Upper lobe of left lung (tissue), 6 donors: ENCODE results near the gene QPCTL. TPM values are rescaled to one million over a fixed set of nuclear protein-coding genes. Genes with fewer than 3 reads are reported as not detected.

Experiments used
- ATAC-seq, 2 donors: fragments of 200-7000 bp; cut with Tn5 transposase; one replicate each; pipeline ENCODE4 v1.9.1; 2022; ENCODE audit warnings: mild to moderate bottlenecking in 2 of 2, moderate library complexity in 2 of 2; ENCODE audit not compliant: low FRiP score in 2 of 2
- DNase-seq, 2 donors: peaks; one replicate each; pipeline ENCODE4 v3.0.0-alpha.2; 2019 to 2020
- H3K27ac ChIP-seq, 4 donors: fragments of 200-600 bp; sonication (generic); one replicate each; pipeline ENCODE4 v1.5.1; 2016 to 2019
- H3K27me3 ChIP-seq, 4 donors: fragments of 200-600 bp; sonication (generic); one replicate each; pipeline ENCODE4 v1.5.1; 2017 to 2019
- H3K36me3 ChIP-seq, 4 donors: fragments of 200-600 bp; sonication (generic); one replicate each; pipeline ENCODE4 v1.5.1; 2016 to 2019
- H3K4me1 ChIP-seq, 4 donors: fragments of 200-600 bp; sonication (generic); one replicate each; pipeline ENCODE4 v1.5.1; 2018 to 2019
- H3K4me3 ChIP-seq, 4 donors: fragments of 200-600 bp; sonication (generic); one replicate each; pipeline ENCODE4 v1.5.1; 2017 to 2019; ENCODE audit warnings: mild to moderate bottlenecking in 2 of 4, moderate library complexity in 1 of 4
- H3K9me3 ChIP-seq, 4 donors: fragments of 200-600 bp; sonication (generic); one replicate each; pipeline ENCODE4 v1.5.1; 2018 to 2019
- CTCF ChIP-seq, 6 experiments: fragments of 450-650 bp in 4 of 6; fragments of 200-600 bp in 2 of 6; sonication (generic) in 2 of 6; IDR thresholded peaks; one replicate each; pipeline ENCODE4 v1.5.1; 2016 to 2019; ENCODE audit warnings: antibody characterized with exemption in 6 of 6
- EP300 ChIP-seq, 4 donors: sonication (generic); formaldehyde crosslinking; IDR thresholded peaks; one replicate each; pipeline ENCODE4 v1.5.1; 2017; ENCODE audit warnings: antibody characterized with exemption in 4 of 4, control low read depth in 2 of 4
- POLR2A ChIP-seq, 4 donors: fragments of 450-650 bp; IDR thresholded peaks; one replicate each; pipeline ENCODE4 v1.5.1; 2016 to 2017; ENCODE audit warnings: antibody characterized with exemption in 4 of 4, mild to moderate bottlenecking in 2 of 4
- POLR2AphosphoS5 ChIP-seq, 2 donors: sonication (generic); formaldehyde crosslinking; IDR thresholded peaks; one replicate each; pipeline ENCODE4 v1.5.1; 2017; ENCODE audit warnings: antibody characterized with exemption in 2 of 2
- WGBS, 2 donors: methylation state at CpG; one replicate each; pipeline ENCODE4 v1.1.5; 2017 to 2018; 5-methylcytosine and 5-hydroxymethylcytosine counted together
- total RNA-seq, 6 donors: library from RNA; depleted of rRNA in 4 of 6; stranded (reverse); fragments of >200 nt in 4 of 6; gene quantifications; one replicate each; pipeline versions ENCODE4 v1.1.0 to v1.2.1, GENCODE V29; 2016 to 2021
- donor health status: DM: no; HTN: no; CAD: no; lungs with moderate emphysema.
- donor health status: DM: no; HTN: yes; CAD: no; lungs with severe emphysema.

QPCTL gene
- total RNA-seq, 6 donors from 2014 or later = 7.1 to 18.3 (median 10.1) TPM

- Histone ChIP-seq H3K27ac (no peak within 1 kb of the TSS), H3K4me3 (no peak within 1 kb of the TSS), H3K36me3 (no peaks in the 10 kb centered on the region), H3K4me1 (peaks cover 13 to 21% (median 15%) of the 10 kb centered on the region in 4 donors), H3K27me3 (no peaks in the 10 kb centered on the region), H3K9me3 (no peaks in the 10 kb centered on the region)
- TF ChIP-seq CTCF (IDR thresholded peaks at IDR 0.05) (no peak), POLR2A (IDR thresholded peaks at IDR 0.05) (no peak), POLR2AphosphoS5 (IDR thresholded peaks at IDR 0.05) (no peak), EP300 (IDR thresholded peaks at IDR 0.05) (no peak)
- ATAC-seq (no peak), DNase-seq (peak in 1 of 2 donors; percentile 85)
- 93% methylated on average over 55 to 59 of the region's 59 CpGs for WGBS, 2 donors
These were observed 40.8 kb downstream of the QPCTL start, which contains the start of gene MEIOSIN for GRCh38 chr19:45733160-45733810. Gene MEIOSIN (plus strand): TSS chr19:45733439. CDS start chr19:45735377, 1,938 bp downstream.

GRCh38 chr19:45739498-45740439, 47.3 kb downstream of the QPCTL start:
- no peaks in the 10 kb centered on the region for H3K9me3 ChIP-seq
- no peaks in the 10 kb centered on the region for H3K4me1 ChIP-seq
- H3K27me3 ChIP-seq = no peaks in the 10 kb centered on the region
- 72 to 77% methylated on average over 10 of the region's 10 CpGs for WGBS, 2 donors
- no peak for TF ChIP-seq EP300 (IDR thresholded peaks at IDR 0.05)
- no peak for TF ChIP-seq POLR2AphosphoS5 (IDR thresholded peaks at IDR 0.05)
- TF ChIP-seq CTCF (IDR thresholded peaks at IDR 0.05) = no peak
- no peak for TF ChIP-seq POLR2A (IDR thresholded peaks at IDR 0.05)
- H3K36me3 ChIP-seq = no peaks in the 10 kb centered on the region
- no peak for DNase-seq
- no peak for ATAC-seq
- H3K4me3 ChIP-seq = no peak overlapping the region
- no peak overlapping the region for H3K27ac ChIP-seq

- Histone ChIP-seq H3K27me3 (no peaks in the 10 kb centered on the region), H3K27ac (no peak overlapping the region), H3K4me3 (no peak overlapping the region), H3K36me3 (no peaks in the 10 kb centered on the region), H3K4me1 (no peaks in the 10 kb centered on the region), H3K9me3 (no peaks in the 10 kb centered on the region)
- no peak for TF ChIP-seq POLR2A (IDR thresholded peaks at IDR 0.05)
- no peak for TF ChIP-seq POLR2AphosphoS5 (IDR thresholded peaks at IDR 0.05)
- no peak for TF ChIP-seq CTCF (IDR thresholded peaks at IDR 0.05)
- no peak for TF ChIP-seq EP300 (IDR thresholded peaks at IDR 0.05)
- WGBS, 2 donors = 59 to 73% methylated on average over 4 of the region's 4 CpGs
- ATAC-seq (no peak), DNase-seq (no peak)
These were observed 50.5 kb downstream of the QPCTL start for GRCh38 chr19:45742969-45743368.

GRCh38 chr19:45745606-45746005, 53.1 kb downstream of the QPCTL start:
- Histone ChIP-seq H3K4me1 (no peaks in the 10 kb centered on the region), H3K9me3 (no peaks in the 10 kb centered on the region), H3K36me3 (no peaks in the 10 kb centered on the region), H3K27me3 (no peaks in the 10 kb centered on the region), H3K4me3 (no peak overlapping the region), H3K27ac (no peak overlapping the region)
- TF ChIP-seq CTCF (IDR thresholded peaks at IDR 0.05) = no peak
- TF ChIP-seq POLR2A (IDR thresholded peaks at IDR 0.05) = no peak
- no peak for TF ChIP-seq POLR2AphosphoS5 (IDR thresholded peaks at IDR 0.05)
- no peak for TF ChIP-seq EP300 (IDR thresholded peaks at IDR 0.05)
- DNase-seq = no peak
- 90 to 92% methylated on average over 6 of the region's 6 CpGs for WGBS, 2 donors
- ATAC-seq = no peak
